Measurements from ENCODE around the gene CANT1. TPM values are rescaled to one million over a fixed set of nuclear protein-coding genes. Genes with fewer than 3 reads are reported as not detected.
"Not testable (repeated sequence)": the region's sequence is repeated elsewhere in the genome, so short reads cannot be mapped to it uniquely, and the experiment has no call there.

CANT1 gene
- total RNA-seq, 1 donor from 2014 or later, result 66.3 TPM

DNA sequence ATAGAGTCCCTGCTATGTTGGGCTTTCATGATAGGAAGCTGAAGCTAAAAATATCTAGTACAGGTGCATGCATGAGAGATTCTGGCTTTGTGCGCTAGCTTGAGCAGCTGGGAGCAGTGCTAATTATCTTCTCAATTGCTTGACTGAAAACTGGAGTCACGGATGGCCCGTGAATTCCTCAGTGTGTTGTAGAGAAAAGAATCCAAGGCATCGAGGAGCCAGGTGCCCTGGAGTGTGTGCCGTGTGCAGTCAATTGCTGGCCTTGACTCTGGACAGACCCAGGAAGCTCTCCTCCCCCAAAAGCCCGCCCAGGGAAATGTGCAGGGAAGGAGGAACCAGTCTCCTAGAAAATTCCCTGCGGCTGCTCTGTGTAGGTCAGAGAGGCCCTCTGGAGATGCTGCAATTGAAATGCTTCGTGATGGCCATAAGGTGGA is 44.1 kb downstream of the CANT1 start:
- Mint-ChIP-seq H3K4me3 (ENCODE audit: low read depth) (no peak overlapping the region), H3K36me3 (ENCODE audit: insufficient read depth) (no peaks in the 10 kb centered on the region), H3K27ac (no peak overlapping the region), H3K4me1 (ENCODE audit: low read depth) (no peaks in the 10 kb centered on the region), H3K9me3 (ENCODE audit: low read depth) (no peaks in the 10 kb centered on the region), H3K27me3 (no peaks in the 10 kb centered on the region)
- DNase-seq (ENCODE audit: low spot score, unreplicated experiment), result no peak
- TF ChIP-seq CTCF (IDR thresholded peaks at IDR 0.05; ENCODE audit: unreplicated experiment), result no peak

DNA sequence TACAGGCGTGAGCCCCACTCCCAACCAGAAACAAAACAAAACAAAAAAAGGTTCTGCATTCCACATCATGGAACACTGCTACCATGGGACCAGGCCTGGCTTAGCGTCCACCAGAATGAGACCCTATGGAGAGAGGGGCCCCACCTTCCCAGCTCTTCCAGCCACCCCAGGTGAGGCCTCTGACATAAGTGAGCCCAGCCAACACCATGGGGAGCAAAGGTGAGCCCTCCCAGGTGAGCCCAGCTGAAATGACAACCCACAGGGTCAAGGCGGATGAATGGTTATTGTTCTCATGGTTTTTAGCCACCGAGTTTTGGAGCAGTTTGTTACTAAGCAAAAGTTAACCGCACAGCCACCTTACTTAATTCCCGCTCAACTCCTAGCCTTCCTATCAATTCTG is 46.2 kb downstream of the CANT1 start:
- no peaks in the 10 kb centered on the region for H3K36me3 Mint-ChIP-seq (ENCODE audit: insufficient read depth)

GRCh38 chr17:78962984-78963348 is 46.6 kb downstream of the CANT1 start:
- not testable (repeated sequence) for H3K4me1 Mint-ChIP-seq (ENCODE audit: low read depth); H3K4me3 Mint-ChIP-seq (ENCODE audit: low read depth); DNase-seq (ENCODE audit: low spot score, unreplicated experiment); H3K36me3 Mint-ChIP-seq (ENCODE audit: insufficient read depth); H3K27me3 Mint-ChIP-seq; H3K27ac Mint-ChIP-seq; H3K9me3 Mint-ChIP-seq (ENCODE audit: low read depth)

More for the DNA sequence above, 46.2 kb downstream of the CANT1 start:
- Mint-ChIP-seq H3K9me3 (ENCODE audit: low read depth) (no peaks in the 10 kb centered on the region), H3K27me3 (no peaks in the 10 kb centered on the region), H3K4me3 (ENCODE audit: low read depth) (no peak overlapping the region), H3K27ac (no peak overlapping the region), H3K4me1 (ENCODE audit: low read depth) (peaks cover 2% of the 10 kb centered on the region)
- DNase-seq (ENCODE audit: low spot score, unreplicated experiment), result no peak
- TF ChIP-seq CTCF (IDR thresholded peaks at IDR 0.05; ENCODE audit: unreplicated experiment), result no peak

DNA sequence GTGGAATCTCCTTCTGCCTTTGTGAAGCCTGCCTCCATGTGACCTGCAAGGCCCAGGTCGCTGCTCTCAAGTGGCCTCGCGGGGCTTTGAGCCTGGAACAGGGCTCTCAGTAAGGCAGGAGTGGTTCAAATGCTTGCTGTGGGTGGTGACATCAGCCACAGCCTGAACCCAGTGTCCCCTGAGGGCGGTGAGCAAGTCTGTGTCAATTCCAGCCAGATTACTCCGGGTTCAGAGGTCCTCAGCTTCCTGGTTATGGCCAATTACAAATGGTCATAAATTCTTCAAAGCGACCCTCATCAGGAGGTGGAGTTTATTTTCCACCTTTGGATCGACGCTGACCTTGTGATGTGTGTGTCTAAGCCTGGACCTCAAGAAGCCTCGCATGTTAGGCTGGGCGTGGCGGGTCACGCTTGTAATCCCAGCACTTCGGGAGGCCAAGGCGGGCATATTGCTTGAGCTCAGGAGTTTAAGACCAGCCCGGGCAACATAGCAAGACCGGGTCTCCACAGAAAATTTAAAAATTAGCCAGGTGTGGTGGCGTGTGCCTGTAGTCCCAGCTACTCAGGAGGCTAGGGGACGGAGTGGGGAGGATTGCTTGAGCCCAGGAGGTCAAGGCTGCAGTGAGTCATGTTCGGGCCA is 47.1 kb downstream of the CANT1 start:
- no peak for TF ChIP-seq CTCF (IDR thresholded peaks at IDR 0.05; ENCODE audit: unreplicated experiment)
- no peaks in the 10 kb centered on the region for H3K27me3 Mint-ChIP-seq
- H3K36me3 Mint-ChIP-seq (ENCODE audit: insufficient read depth), result no peaks in the 10 kb centered on the region
- H3K27ac Mint-ChIP-seq, result peak overlapping the region; percentile 76
- no peak overlapping the region for H3K4me3 Mint-ChIP-seq (ENCODE audit: low read depth)
- H3K4me1 Mint-ChIP-seq (ENCODE audit: low read depth), result peaks cover 2% of the 10 kb centered on the region
- H3K9me3 Mint-ChIP-seq (ENCODE audit: low read depth), result no peaks in the 10 kb centered on the region
- DNase-seq (ENCODE audit: low spot score, unreplicated experiment), result no peak

- peak overlapping the region; percentile 76 for H3K27ac Mint-ChIP-seq
Measured at GRCh38 chr17:78961571-78961970, 48.0 kb downstream of the CANT1 start.

More at GRCh38 chr17:78961571-78961970, 48.0 kb downstream of the CANT1 start:
- no peaks in the 10 kb centered on the region for H3K9me3 Mint-ChIP-seq (ENCODE audit: low read depth)
- no peak for DNase-seq (ENCODE audit: low spot score, unreplicated experiment)
- H3K4me3 Mint-ChIP-seq (ENCODE audit: low read depth), result no peak overlapping the region
- no peaks in the 10 kb centered on the region for H3K36me3 Mint-ChIP-seq (ENCODE audit: insufficient read depth)
- H3K27me3 Mint-ChIP-seq, result no peaks in the 10 kb centered on the region
- H3K4me1 Mint-ChIP-seq (ENCODE audit: low read depth), result peaks cover 2% of the 10 kb centered on the region
- no peak for TF ChIP-seq CTCF (IDR thresholded peaks at IDR 0.05; ENCODE audit: unreplicated experiment)

Data from progenitor cell of endocrine pancreas (in vitro differentiated cells).